GM10248 (cell line): ENCODE data around the gene FAM209A.

ENCODE experiments used
- CTCF ChIA-PET: fragments of 300-600 bp; sonication (Branson Sonifier 250); formaldehyde crosslinking; extraction: SDS; loops from one replicate; lab custom pipeline; 2021; ENCODE audit warnings: antibody characterized with exemption; lab: Yijun Ruan, JAX
- POLR2A ChIA-PET: fragments of 350-650 bp; sonication (Branson Sonifier 250); formaldehyde crosslinking; extraction: SDS; loops from one replicate; lab custom pipeline; 2020; ENCODE audit warnings: antibody characterized with exemption; lab: Yijun Ruan, JAX
- DNase-seq: peaks from one replicate; pipeline ENCODE4 v3.0.0; 2012; ENCODE audit errors: extremely low spot score
- CTCF ChIP-seq: IDR thresholded peaks from 2 replicates; pipeline ENCODE4 v1.5.1; 2012; ENCODE audit warnings: mild to moderate bottlenecking, low read depth; ENCODE audit errors: extremely low read depth, missing control alignments, control extremely low read depth

The FAM209A gene

GRCh38 chr20:56574531-56575142 is 50.1 kb downstream of the FAM209A start:
- DNase-seq, result no peak
- ChIA-PET CTCF (interaction anchor here (1.2 to 3.2 kb wide), 2 partner anchors 8 to 24 kb away, joined by 4 to 15 read pairs; no protein-coding TSS in a partner anchor), POLR2A (no interaction called here)
- TF ChIP-seq CTCF, result no peak

DNA sequence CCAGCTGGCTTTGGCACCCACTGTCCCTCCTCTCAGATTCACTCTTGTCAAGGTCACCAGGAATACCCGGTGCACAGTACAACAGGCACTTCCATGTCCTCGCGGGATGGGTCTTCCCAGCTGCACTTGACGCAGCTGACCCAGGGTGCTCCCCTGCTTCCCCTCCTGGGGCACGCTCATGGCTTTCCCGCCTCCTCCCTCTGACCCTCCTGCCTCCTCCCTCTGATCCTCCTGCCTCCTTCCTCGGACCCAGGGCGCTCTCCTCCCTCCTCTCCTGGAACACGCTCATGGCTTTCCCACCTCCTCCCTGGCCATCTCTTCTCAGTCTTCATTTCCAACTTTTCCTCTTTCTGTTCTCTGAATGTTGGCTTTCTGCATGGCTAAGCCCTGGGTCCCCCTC is 50.6 kb downstream of the FAM209A start:
- ChIA-PET POLR2A (no interaction called here), CTCF (interaction anchor here (0.9 to 3.2 kb wide), 3 partner anchors 9 to 25 kb away, joined by 3 to 15 read pairs (median 4); no protein-coding TSS in a partner anchor)
- DNase-seq, result no peak
- no peak for TF ChIP-seq CTCF
